ENCODE results near the gene VPS11. TPM values are rescaled to one million over a fixed set of nuclear protein-coding genes. Genes with fewer than 3 reads are reported as not detected.

Gene VPS11
- total and polyA plus RNA-seq, 11 donors: 18.7 to 33.3 (median 21.7) TPM

DNA sequence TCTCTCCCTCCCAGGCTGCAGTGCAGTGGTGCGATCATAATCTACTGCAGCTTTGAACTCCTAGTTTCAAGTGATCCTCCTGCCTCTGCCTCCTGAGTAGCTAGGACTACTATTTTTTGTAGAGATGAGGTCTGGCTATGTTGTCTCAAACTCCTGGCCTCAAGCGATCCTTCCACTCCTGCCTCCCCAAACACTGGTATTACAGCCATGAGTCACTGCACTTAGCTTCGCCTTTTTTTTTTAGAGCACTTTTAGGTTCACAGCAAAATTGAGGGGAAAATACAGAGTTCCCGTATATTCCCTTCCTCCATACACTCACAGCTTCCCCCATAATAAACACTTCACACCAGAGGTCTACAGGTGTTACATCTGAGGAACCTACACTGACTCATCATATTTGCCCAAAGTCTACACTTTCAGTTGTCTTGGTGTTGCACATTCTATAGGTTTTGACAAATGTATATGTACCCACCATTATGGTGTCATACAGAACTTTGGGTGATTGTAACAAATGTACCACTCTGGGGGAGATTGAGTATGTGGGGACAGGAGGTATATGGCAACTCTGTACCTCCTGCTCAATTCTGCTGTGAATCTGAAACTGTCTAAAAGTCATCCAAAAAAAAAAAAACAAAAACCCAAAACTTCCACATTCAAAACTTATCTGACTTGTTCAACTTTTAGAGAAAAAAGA is 25.6 kb upstream of the VPS11 start:
- Histone ChIP-seq H3K27ac (no peak overlapping the region), H3K4me3 (no peak overlapping the region), H3K27me3 (no peaks in the 10 kb centered on the region), H3K36me3 (peaks cover 0 to 28% (median 22%) of the 10 kb centered on the region in 9 donors), H3K4me1 (no peaks in the 10 kb centered on the region), H3K9me3 (no peaks in the 10 kb centered on the region)
- TF ChIP-seq, protein P1, sequence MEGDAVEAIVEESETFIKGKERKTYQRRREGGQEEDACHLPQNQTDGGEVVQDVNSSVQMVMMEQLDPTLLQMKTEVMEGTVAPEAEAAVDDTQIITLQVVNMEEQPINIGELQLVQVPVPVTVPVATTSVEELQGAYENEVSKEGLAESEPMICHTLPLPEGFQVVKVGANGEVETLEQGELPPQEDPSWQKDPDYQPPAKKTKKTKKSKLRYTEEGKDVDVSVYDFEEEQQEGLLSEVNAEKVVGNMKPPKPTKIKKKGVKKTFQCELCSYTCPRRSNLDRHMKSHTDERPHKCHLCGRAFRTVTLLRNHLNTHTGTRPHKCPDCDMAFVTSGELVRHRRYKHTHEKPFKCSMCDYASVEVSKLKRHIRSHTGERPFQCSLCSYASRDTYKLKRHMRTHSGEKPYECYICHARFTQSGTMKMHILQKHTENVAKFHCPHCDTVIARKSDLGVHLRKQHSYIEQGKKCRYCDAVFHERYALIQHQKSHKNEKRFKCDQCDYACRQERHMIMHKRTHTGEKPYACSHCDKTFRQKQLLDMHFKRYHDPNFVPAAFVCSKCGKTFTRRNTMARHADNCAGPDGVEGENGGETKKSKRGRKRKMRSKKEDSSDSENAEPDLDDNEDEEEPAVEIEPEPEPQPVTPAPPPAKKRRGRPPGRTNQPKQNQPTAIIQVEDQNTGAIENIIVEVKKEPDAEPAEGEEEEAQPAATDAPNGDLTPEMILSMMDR (IDR thresholded peaks at IDR 0.05): no peak
- no peak for TF ChIP-seq POLR2A (IDR thresholded peaks at IDR 0.05)
- WGBS, 4 donors: 91 to 96% (median 93%) methylated on average over 4 of the region's 4 CpGs
- intact Hi-C loops (cut with DNase I): no loop called here
- ATAC-seq (no peak), DNase-seq (no peak)

DNA sequence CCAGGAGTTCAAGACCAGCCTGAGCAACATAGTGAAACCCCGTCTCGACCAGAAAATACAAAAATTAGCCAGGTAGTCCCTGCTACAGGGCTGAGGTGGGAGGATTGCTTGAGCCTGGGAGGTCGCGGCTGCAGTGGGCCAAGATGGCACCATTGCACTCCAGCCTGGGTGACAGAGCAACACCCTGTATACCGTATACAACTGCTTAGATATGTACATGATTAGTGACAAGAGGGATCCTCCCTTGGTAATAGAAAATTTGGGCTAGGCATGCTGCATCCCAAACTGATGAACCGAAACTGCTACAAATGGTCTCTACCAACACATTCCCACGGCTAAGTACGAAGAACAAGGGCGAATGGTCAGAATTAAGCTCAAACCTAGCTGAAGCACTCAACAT is 24.7 kb upstream of the VPS11 start:
- Histone ChIP-seq H3K27ac (no peak overlapping the region), H3K27me3 (no peaks in the 10 kb centered on the region), H3K4me1 (no peaks in the 10 kb centered on the region), H3K36me3 (peaks cover 0 to 37% (median 31%) of the 10 kb centered on the region in 9 donors), H3K9me3 (no peaks in the 10 kb centered on the region), H3K4me3 (no peak overlapping the region)
- intact Hi-C loops (cut with DNase I): no loop called here
- ATAC-seq (no peak), DNase-seq (no peak)
- WGBS, 4 donors: 89 to 96% (median 93%) methylated on average over 9 of the region's 9 CpGs
- no peak for TF ChIP-seq POLR2A (IDR thresholded peaks at IDR 0.05)

DNA sequence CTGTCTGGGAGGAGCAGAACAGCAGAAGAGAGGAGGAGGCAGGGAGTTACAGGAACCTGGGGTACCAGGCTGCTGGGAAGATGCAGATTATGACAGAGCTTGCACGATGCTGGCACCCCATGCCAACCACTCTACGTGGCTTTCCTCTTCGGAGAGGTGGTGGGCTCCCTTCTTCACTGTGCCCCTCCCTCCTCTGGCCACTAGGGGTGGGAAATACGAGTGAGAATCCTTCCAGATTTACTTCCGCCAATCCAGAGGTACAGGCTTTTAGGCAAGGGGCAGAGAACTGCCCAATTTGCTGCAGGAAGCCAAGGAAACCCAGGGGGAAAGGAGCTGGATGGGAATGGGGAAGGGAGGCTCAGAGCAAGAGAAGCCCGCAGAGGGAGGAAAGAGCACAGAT is 22.9 kb upstream of the VPS11 start:
- Histone ChIP-seq H3K4me1 (no peaks in the 10 kb centered on the region), H3K9me3 (no peaks in the 10 kb centered on the region), H3K27ac (no peak overlapping the region), H3K27me3 (no peaks in the 10 kb centered on the region), H3K36me3 (peaks cover 0 to 55% (median 49%) of the 10 kb centered on the region in 9 donors), H3K4me3 (no peak overlapping the region)
- WGBS, 4 donors: 72 to 79% (median 75%) methylated on average over 6 of the region's 6 CpGs
- DNase-seq: no peak
- intact Hi-C loops (cut with DNase I): no loop called here
- TF ChIP-seq POLR2A (IDR thresholded peaks at IDR 0.05): no peak
- TF ChIP-seq, protein P1 (IDR thresholded peaks at IDR 0.05): peak in 2 of 12 donors; percentile 20 to 22
- ATAC-seq: peak in 1 of 4 donors; percentile 5

DNA sequence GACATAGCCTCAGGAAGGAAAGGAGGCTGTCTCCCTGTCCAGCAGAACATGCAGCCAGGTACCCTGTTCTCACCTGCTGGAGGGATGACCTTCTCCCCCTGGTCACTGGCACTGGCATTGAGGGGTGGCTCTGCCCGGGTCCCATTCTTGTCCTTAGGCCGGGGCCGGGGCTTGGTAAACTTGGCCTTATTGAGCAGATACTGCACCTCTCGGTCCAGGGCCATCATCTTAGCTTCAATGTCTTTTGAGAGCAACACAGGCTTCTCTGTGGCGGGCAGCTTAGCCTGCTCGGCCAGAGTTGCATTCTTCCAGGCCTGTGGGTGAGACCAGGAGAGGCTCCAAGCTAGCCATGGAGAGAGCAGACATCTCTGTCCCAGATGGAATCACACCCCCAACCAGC is 21.1 kb upstream of the VPS11 start:
- ATAC-seq (no peak), DNase-seq (no peak)
- Histone ChIP-seq H3K4me1 (no peaks in the 10 kb centered on the region), H3K27me3 (no peaks in the 10 kb centered on the region), H3K36me3 (peaks cover 0 to 73% (median 67%) of the 10 kb centered on the region in 9 donors), H3K4me3 (no peak overlapping the region), H3K9me3 (no peaks in the 10 kb centered on the region), H3K27ac (no peak overlapping the region)
- TF ChIP-seq, protein P1 (IDR thresholded peaks at IDR 0.05): no peak
- TF ChIP-seq POLR2A (IDR thresholded peaks at IDR 0.05): no peak
- WGBS, 4 donors: 87 to 100% (median 96%) methylated on average over 6 of the region's 6 CpGs
- intact Hi-C loops (cut with DNase I): no loop called here

DNA sequence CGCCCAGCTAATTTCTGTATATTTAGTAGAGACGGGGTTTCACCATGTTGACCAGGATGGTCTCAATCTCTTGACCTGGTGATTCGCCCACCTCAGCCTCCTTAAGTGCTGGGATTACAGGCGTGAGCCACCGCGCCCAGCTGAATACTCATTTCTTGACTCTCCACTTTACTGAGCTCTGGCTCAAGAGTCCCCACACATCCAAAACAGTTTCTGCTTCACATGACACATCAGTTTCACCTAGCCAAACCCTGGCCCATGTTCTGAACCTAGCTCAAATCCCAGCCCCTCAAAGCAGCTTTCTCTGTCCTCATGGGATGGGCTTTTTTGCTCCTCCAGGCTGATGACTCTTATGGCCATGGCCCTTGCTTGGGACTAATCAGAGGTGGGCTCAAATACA is 20.4 kb upstream of the VPS11 start:
- WGBS, 4 donors: 95 to 98% (median 96%) methylated on average over 6 of the region's 6 CpGs
- H3K4me1 ChIP-seq: no peaks in the 10 kb centered on the region

More for the DNA sequence above, 20.4 kb upstream of the VPS11 start:
- no peak for ATAC-seq
- Histone ChIP-seq H3K27me3 (no peaks in the 10 kb centered on the region), H3K4me3 (no peak overlapping the region), H3K36me3 (peaks cover 0 to 80% (median 74%) of the 10 kb centered on the region in 9 donors), H3K9me3 (no peaks in the 10 kb centered on the region), H3K27ac (no peak overlapping the region)
- TF ChIP-seq POLR2A (IDR thresholded peaks at IDR 0.05): no peak
- TF ChIP-seq, protein P1 (IDR thresholded peaks at IDR 0.05): no peak
- no peak for DNase-seq
- intact Hi-C loops (cut with DNase I): no loop called here

Data from heart left ventricle (tissue), 16 donors.